ENCODE measurements around the gene SERINC5. TPM values are rescaled to one million over a fixed set of nuclear protein-coding genes. Genes with fewer than 3 reads are reported as not detected.

SERINC5 gene
- total and polyA plus RNA-seq, 2 experiments from 2014 or later = 5.4 to 11.7 TPM

DNA sequence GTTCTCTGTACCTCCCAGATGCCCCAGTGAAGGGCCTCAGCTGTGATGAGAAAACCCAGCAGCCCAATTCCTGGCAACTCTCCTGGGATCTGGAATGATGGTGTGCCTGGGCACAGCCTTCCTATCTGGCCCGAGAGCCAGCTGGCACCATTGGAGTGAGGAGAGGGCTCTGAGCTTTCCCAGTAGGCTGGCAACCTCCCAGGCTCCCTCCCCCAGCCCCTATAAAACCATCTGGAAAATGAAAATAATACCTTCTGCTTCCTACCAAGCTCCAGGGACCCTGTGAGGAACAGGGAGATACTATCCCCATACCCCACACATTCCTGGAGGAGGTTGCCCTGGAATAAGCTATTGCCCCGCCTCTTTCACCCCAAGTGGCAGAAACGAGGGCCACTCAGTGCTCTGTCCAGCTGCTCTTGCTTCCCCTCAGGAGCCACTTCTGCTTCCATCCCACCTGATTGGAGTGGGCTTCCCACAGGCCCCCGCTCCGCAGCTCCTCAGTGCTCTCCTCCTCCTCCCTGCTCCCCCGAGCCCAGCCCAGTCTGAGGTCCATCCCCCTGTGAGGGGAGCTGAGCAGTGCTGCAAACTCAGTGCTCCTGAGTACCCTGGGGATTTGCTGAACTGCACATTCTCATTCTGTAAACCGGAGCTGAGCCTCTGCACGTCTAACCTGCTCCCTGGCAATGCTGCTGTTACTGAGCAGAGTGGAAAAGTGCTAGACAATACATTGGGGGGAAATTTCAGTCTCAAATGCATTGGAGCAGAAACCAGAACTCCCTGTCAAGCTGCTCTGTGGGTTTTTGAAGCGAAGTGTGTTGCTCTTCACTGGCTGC is 146.0 kb downstream of the SERINC5 start:
- in situ Hi-C loops (cut with MboI) = no loop called here
- WGBS, 2 experiments (ENCODE audit: low coverage in 1 of 2, low lambda C conversion rate in 2 of 2, missing lambda C conversion rate in 2 of 2) = 25 to 30% methylated on average over 9 of the region's 9 CpGs
- no peak for DNase-seq

DNA sequence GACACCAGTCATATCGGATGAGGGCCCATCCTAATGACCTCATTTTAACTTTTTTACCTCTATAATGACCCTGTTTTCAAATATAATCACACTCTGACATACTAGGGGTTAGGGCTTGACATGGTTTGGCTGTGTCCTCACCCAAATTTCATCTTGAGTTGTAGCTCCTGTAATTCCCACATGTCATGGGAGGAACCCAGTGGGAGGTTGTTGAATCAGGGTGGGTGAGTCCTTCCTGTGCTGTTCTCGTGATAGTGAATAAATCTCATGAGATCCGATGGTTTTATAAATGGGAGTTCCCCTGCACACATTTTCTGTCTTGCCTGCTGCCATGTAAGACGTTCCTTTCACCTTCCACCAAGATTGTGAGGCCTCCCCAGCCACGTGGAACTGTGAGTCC is 148.9 kb downstream of the SERINC5 start:
- no peak overlapping the region for H3K4me2 ChIP-seq (ENCODE audit: unreplicated experiment)
- H3K36me3 ChIP-seq (ENCODE audit: low read depth) = no peaks in the 10 kb centered on the region
- no peak overlapping the region for H3K27ac ChIP-seq
- no peak overlapping the region for H2AFZ ChIP-seq
- no peaks in the 10 kb centered on the region for H3K4me1 ChIP-seq (ENCODE audit: insufficient read depth)
- DNase-seq = no peak
- H3K27me3 ChIP-seq (replicated peaks; ENCODE audit: insufficient read depth) = no peaks in the 10 kb centered on the region
- 46 to 56% methylated on average over 5 of the region's 5 CpGs for WGBS, 2 experiments (ENCODE audit: low coverage in 1 of 2, low lambda C conversion rate in 2 of 2, missing lambda C conversion rate in 2 of 2)
- H3K9me3 ChIP-seq (ENCODE audit: low read depth) = no peaks in the 10 kb centered on the region
- H3K4me3 ChIP-seq = no peak overlapping the region
- H3K9me2 ChIP-seq (ENCODE audit: insufficient read depth) = no peaks in the 10 kb centered on the region
- no peak for TF ChIP-seq EZH2 (IDR thresholded peaks at IDR 0.05; ENCODE audit: insufficient read depth, poor library complexity, severe bottlenecking)
- TF ChIP-seq EZH2phosphoT487 (IDR thresholded peaks at IDR 0.05; ENCODE audit: insufficient read depth, low read depth) = no peak
- no peaks in the 10 kb centered on the region for H3F3A ChIP-seq (ENCODE audit: insufficient read depth)
- H4K20me1 ChIP-seq (ENCODE audit: insufficient read depth) = no peaks in the 10 kb centered on the region
- no peak overlapping the region for H3K9ac ChIP-seq
- in situ Hi-C loops (cut with MboI) = no loop called here
- no peaks in the 10 kb centered on the region for H3K79me2 ChIP-seq (ENCODE audit: insufficient read depth)

More for the DNA sequence above, 146.0 kb downstream of the SERINC5 start:
- H3K4me1 ChIP-seq (ENCODE audit: insufficient read depth) = no peaks in the 10 kb centered on the region
- no peak overlapping the region for H3K4me3 ChIP-seq
- no peak overlapping the region for H3K27ac ChIP-seq
- no peaks in the 10 kb centered on the region for H3K36me3 ChIP-seq (ENCODE audit: low read depth)
- H3K27me3 ChIP-seq (replicated peaks; ENCODE audit: insufficient read depth) = no peaks in the 10 kb centered on the region
- H3K9me3 ChIP-seq (ENCODE audit: low read depth) = no peaks in the 10 kb centered on the region
- no peaks in the 10 kb centered on the region for H3F3A ChIP-seq (ENCODE audit: insufficient read depth)
- no peaks in the 10 kb centered on the region for H3K9me2 ChIP-seq (ENCODE audit: insufficient read depth)
- no peak for TF ChIP-seq EZH2 (IDR thresholded peaks at IDR 0.05; ENCODE audit: insufficient read depth, poor library complexity, severe bottlenecking)
- TF ChIP-seq EZH2phosphoT487 (IDR thresholded peaks at IDR 0.05; ENCODE audit: insufficient read depth, low read depth) = no peak
- H2AFZ ChIP-seq = no peak overlapping the region
- H3K79me2 ChIP-seq (ENCODE audit: insufficient read depth) = no peaks in the 10 kb centered on the region
- no peak overlapping the region for H3K9ac ChIP-seq
- no peaks in the 10 kb centered on the region for H4K20me1 ChIP-seq (ENCODE audit: insufficient read depth)
- no peak overlapping the region for H3K4me2 ChIP-seq (ENCODE audit: unreplicated experiment)

DNA sequence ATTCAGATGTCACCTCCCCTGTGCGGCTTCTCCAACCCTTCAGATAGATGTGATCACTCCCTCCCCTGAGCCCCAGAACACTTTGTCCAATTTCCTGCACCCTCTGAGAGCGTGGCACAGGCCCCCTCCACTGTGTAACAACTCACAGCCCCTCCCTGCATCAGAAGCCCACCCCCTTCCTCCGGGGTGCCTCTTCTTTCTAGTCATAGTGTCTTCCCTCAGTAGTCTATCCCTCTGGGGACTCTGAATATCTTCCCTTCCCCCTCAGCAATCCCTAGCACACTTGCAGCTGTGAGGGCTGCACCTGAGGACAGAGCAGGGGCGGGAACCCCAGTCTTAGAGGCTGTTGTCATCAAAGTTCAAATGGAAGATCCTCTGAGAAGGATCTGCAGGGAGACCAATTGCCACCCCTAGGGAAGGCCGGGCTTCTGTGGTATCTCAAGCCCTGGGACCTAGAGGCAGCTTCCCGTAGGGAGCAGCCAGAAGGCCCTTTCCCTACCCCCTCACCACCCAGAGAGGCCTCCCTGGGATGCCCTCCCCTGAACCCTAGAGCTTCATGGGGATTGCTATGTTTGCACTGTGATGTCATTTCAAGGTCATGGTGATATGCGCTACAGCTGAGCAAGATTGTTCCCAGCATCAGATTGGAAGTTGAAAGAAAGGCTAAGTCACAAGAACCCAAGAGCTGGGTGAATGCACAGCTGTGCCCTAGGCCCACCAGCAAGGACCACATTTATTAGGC is 150.0 kb downstream of the SERINC5 start:
- in situ Hi-C loops (cut with MboI) = no loop called here
- no peak overlapping the region for H3K27ac ChIP-seq
- no peaks in the 10 kb centered on the region for H3K9me3 ChIP-seq (ENCODE audit: low read depth)
- H3K27me3 ChIP-seq (replicated peaks; ENCODE audit: insufficient read depth) = no peaks in the 10 kb centered on the region
- DNase-seq = no peak
- TF ChIP-seq EZH2phosphoT487 (IDR thresholded peaks at IDR 0.05; ENCODE audit: insufficient read depth, low read depth) (no peak), EZH2 (IDR thresholded peaks at IDR 0.05; ENCODE audit: insufficient read depth, poor library complexity, severe bottlenecking) (no peak)
- H3K4me2 ChIP-seq (ENCODE audit: unreplicated experiment) = no peak overlapping the region
- H3K9me2 ChIP-seq (ENCODE audit: insufficient read depth) = no peaks in the 10 kb centered on the region
- H3K9ac ChIP-seq = no peak overlapping the region
- H3K79me2 ChIP-seq (ENCODE audit: insufficient read depth) = no peaks in the 10 kb centered on the region
- H3K4me3 ChIP-seq = no peak overlapping the region
- H3K4me1 ChIP-seq (ENCODE audit: insufficient read depth) = no peaks in the 10 kb centered on the region
- no peaks in the 10 kb centered on the region for H4K20me1 ChIP-seq (ENCODE audit: insufficient read depth)
- H3F3A ChIP-seq (ENCODE audit: insufficient read depth) = no peaks in the 10 kb centered on the region
- H2AFZ ChIP-seq = no peak overlapping the region
- H3K36me3 ChIP-seq (ENCODE audit: low read depth) = no peaks in the 10 kb centered on the region
- WGBS, 2 experiments (ENCODE audit: low coverage in 1 of 2, low lambda C conversion rate in 2 of 2, missing lambda C conversion rate in 2 of 2) = 50 to 54% methylated on average over 7 of the region's 7 CpGs

DNA sequence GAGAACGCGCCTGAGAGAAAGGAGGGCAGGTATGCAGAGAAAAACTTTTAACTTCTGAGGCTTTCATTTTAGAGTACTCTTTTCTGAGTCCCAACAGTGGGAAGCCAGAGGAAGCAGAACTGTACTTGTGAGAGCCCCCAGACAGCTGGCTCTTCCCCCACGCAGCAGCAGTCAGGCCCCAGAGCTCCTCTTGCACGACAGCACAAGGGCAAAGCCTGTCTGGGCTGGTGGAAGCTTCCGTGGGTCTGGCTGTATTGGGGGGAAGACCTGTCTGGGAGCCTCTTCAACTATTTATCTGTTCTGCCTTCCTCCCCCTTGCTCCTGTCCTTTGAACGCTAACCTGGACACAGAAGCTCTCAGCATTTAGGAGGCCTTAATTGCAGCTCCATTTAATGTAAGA is 152.5 kb downstream of the SERINC5 start:
- WGBS, 2 experiments (ENCODE audit: low coverage in 1 of 2, low lambda C conversion rate in 2 of 2, missing lambda C conversion rate in 2 of 2) = 75 to 82% methylated on average over 6 of the region's 6 CpGs
- TF ChIP-seq EZH2 (IDR thresholded peaks at IDR 0.05; ENCODE audit: insufficient read depth, poor library complexity, severe bottlenecking) (no peak), EZH2phosphoT487 (IDR thresholded peaks at IDR 0.05; ENCODE audit: insufficient read depth, low read depth) (no peak)
- in situ Hi-C loops (cut with MboI) = no loop called here
- Histone ChIP-seq H3K27me3 (replicated peaks; ENCODE audit: insufficient read depth) (no peaks in the 10 kb centered on the region), H3F3A (ENCODE audit: insufficient read depth) (no peaks in the 10 kb centered on the region), H3K36me3 (ENCODE audit: low read depth) (no peaks in the 10 kb centered on the region), H3K9ac (no peak overlapping the region), H3K9me3 (ENCODE audit: low read depth) (no peaks in the 10 kb centered on the region), H3K79me2 (ENCODE audit: insufficient read depth) (no peaks in the 10 kb centered on the region), H2AFZ (no peak overlapping the region), H3K4me2 (ENCODE audit: unreplicated experiment) (no peak overlapping the region), H4K20me1 (ENCODE audit: insufficient read depth) (no peaks in the 10 kb centered on the region), H3K9me2 (ENCODE audit: insufficient read depth) (no peaks in the 10 kb centered on the region), H3K4me1 (ENCODE audit: insufficient read depth) (no peaks in the 10 kb centered on the region), H3K27ac (no peak overlapping the region), H3K4me3 (no peak overlapping the region)
- DNase-seq = no peak
